ENCODE results near the gene OPCML.

The OPCML gene

GRCh38 chr11:133064152-133064877, 468.0 kb downstream of the OPCML start:
- DNase-seq, result no peak

GRCh38 chr11:133058501-133058900, 473.8 kb downstream of the OPCML start:
- no peak for DNase-seq

- DNase-seq, result no peak
Observed at GRCh38 chr11:133053124-133053776, 479.1 kb downstream of the OPCML start.

- DNase-seq, result no peak
Observed at GRCh38 chr11:133052537-133052936, 479.8 kb downstream of the OPCML start.

- no peak for DNase-seq
Observed at GRCh38 chr11:133049244-133050019, 482.9 kb downstream of the OPCML start.

- no peak for DNase-seq
Observed at GRCh38 chr11:133048270-133048669, 484.0 kb downstream of the OPCML start.

- no peak for DNase-seq
Observed at GRCh38 chr11:133047771-133048115, 484.6 kb downstream of the OPCML start.

- DNase-seq, result no peak
Observed at GRCh38 chr11:133047036-133047770, 485.1 kb downstream of the OPCML start.

GRCh38 chr11:133046252-133046651, 486.0 kb downstream of the OPCML start:
- DNase-seq, result no peak

- no peak for DNase-seq
Observed at GRCh38 chr11:133041928-133042882, 490.1 kb downstream of the OPCML start.

GRCh38 chr11:133041181-133041580, 491.1 kb downstream of the OPCML start:
- no peak for DNase-seq

GRCh38 chr11:133040289-133040900, 491.9 kb downstream of the OPCML start:
- no peak for DNase-seq

GRCh38 chr11:133038850-133039249, 493.5 kb downstream of the OPCML start:
- DNase-seq, result no peak

GRCh38 chr11:133034929-133035328, 497.4 kb downstream of the OPCML start:
- no peak for DNase-seq

GRCh38 chr11:133029107-133029506, 503.2 kb downstream of the OPCML start:
- no peak for DNase-seq

- DNase-seq, result no peak
Observed at GRCh38 chr11:133026952-133027351, 505.3 kb downstream of the OPCML start.

- DNase-seq, result no peak
Observed at GRCh38 chr11:133024301-133024700, 508.0 kb downstream of the OPCML start.

GRCh38 chr11:133023232-133023631, 509.1 kb downstream of the OPCML start:
- DNase-seq, result no peak

- DNase-seq, result no peak
Observed at GRCh38 chr11:133021553-133021952, 510.7 kb downstream of the OPCML start.

GRCh38 chr11:133020372-133020714, 512.0 kb downstream of the OPCML start:
- no peak for DNase-seq

GRCh38 chr11:133019545-133020371, 512.5 kb downstream of the OPCML start:
- DNase-seq, result no peak
